Thyroid gland (tissue), 4 donors: ENCODE measurements around the gene PRPH.

Source experiments
- CTCF ChIP-seq, 6 experiments: fragments of 200-600 bp in 3 of 6; fragments of 450-650 bp in 3 of 6; sonication (generic) in 3 of 6; IDR thresholded peaks; one replicate each; pipeline ENCODE4 v1.5.1; 2016 to 2019; ENCODE audit warnings: antibody characterized with exemption in 6 of 6, mild to moderate bottlenecking in 2 of 6, inconsistent platforms in 1 of 6, moderate library complexity in 1 of 6
- POLR2A ChIP-seq, 2 donors: fragments of 450-650 bp; IDR thresholded peaks; one replicate each; pipeline ENCODE4 v1.6.1; 2017; ENCODE audit warnings: antibody characterized with exemption in 2 of 2, mild to moderate bottlenecking in 2 of 2, moderate library complexity in 1 of 2

- TF ChIP-seq POLR2A (IDR thresholded peaks at IDR 0.05) (no peak), CTCF (IDR thresholded peaks at IDR 0.05) (no peak)
Measured at GRCh38 chr12:49341777-49342065, 46.8 kb downstream of the PRPH start.
